Neural cell (in vitro differentiated cells): ENCODE data around the gene UGT1A8. TPM values are rescaled to one million over a fixed set of nuclear protein-coding genes. Genes with fewer than 3 reads are reported as not detected.

ENCODE experiments used
- H2AFZ ChIP-seq: fragments of 200-600, 300-800 bp; sonication (generic), shearing (Covaris generic); 2 replicates; pipeline ENCODE4 v1.6.0; 2014; ENCODE audit warnings: low read depth, mild to moderate bottlenecking, antibody characterized with exemption, low read length, moderate library complexity
- H3F3A ChIP-seq: fragments of 200-600 bp; shearing (Covaris generic); 2 replicates; pipeline ENCODE4 v1.6.1; 2016; ENCODE audit warnings: mild to moderate bottlenecking, moderate library complexity, mixed read lengths, antibody characterized with exemption, low read length; ENCODE audit not compliant: insufficient read depth, poor library complexity, severe bottlenecking
- H3K27ac ChIP-seq: fragments of 200-600, 300-800 bp; sonication (generic), shearing (Covaris generic); 2 replicates; pipeline ENCODE4 v1.5.1; 2014; ENCODE audit warnings: mild to moderate bottlenecking, low read length, moderate library complexity
- H3K27me3 ChIP-seq: fragments of 300-800, 200-600 bp; sonication (generic), shearing (Covaris generic); 2 replicates; pipeline ENCODE4 v1.6.0; 2014; ENCODE audit warnings: mild to moderate bottlenecking, low read depth, low read length, moderate library complexity; ENCODE audit not compliant: insufficient read depth
- H3K36me3 ChIP-seq: fragments of 300-800, 200-600 bp; sonication (generic), shearing (Covaris generic); 2 replicates; pipeline ENCODE4 v1.5.1; 2014; ENCODE audit warnings: mild to moderate bottlenecking, antibody characterized with exemption, low read length, moderate library complexity; ENCODE audit not compliant: insufficient read depth
- H3K4me2 ChIP-seq: fragments of 300-800, 200-600 bp; sonication (generic), shearing (Covaris generic); 2 replicates; pipeline ENCODE4 v1.6.0; 2014; ENCODE audit warnings: mild to moderate bottlenecking, low read length
- H3K4me3 ChIP-seq: fragments of 300-800, 200-600 bp; sonication (generic), shearing (Covaris generic); 2 replicates; pipeline ENCODE4 v1.5.1; 2014; ENCODE audit warnings: mild to moderate bottlenecking, low read length, moderate library complexity
- H3K79me2 ChIP-seq: fragments of 200-600 bp; shearing (Covaris generic); replicated peaks from 2 replicates; pipeline ENCODE4 v1.6.0; 2014; ENCODE audit warnings: mild to moderate bottlenecking, low read length, moderate library complexity; ENCODE audit not compliant: insufficient read depth
- H3K9ac ChIP-seq: fragments of 300-800, 200-600 bp; sonication (generic), shearing (Covaris generic); 2 replicates; pipeline ENCODE4 v1.6.1; 2016; ENCODE audit warnings: mild to moderate bottlenecking, low read length, mixed read lengths
- H3K9me2 ChIP-seq: fragments of 200-600 bp; shearing (Covaris generic); 2 replicates; pipeline ENCODE4 v1.6.1; 2016; ENCODE audit warnings: mild to moderate bottlenecking, low read length, mixed read lengths; ENCODE audit not compliant: insufficient read depth
- H3K9me3 ChIP-seq: fragments of 200-600, 300-800 bp; sonication (generic), shearing (Covaris generic); 2 replicates; pipeline ENCODE4 v1.6.1; 2016; ENCODE audit warnings: mild to moderate bottlenecking, mixed run types, low read length, moderate library complexity, mixed read lengths
- H4K20me1 ChIP-seq: fragments of 200-600 bp; shearing (Covaris generic); 2 replicates; pipeline ENCODE4 v1.6.1; 2016; ENCODE audit warnings: mild to moderate bottlenecking, mixed run types; ENCODE audit not compliant: insufficient read depth
- EP300 ChIP-seq: fragments of 450-650 bp; conservative IDR thresholded peaks from 2 replicates; pipeline ENCODE4 v1.6.1; 2014; ENCODE audit warnings: antibody characterized with exemption, mild to moderate bottlenecking, moderate library complexity; ENCODE audit not compliant: poor library complexity, severe bottlenecking
- EZH2 ChIP-seq: fragments of 200-600, 300-800 bp; shearing (Covaris generic), sonication (generic); IDR thresholded peaks from 2 replicates; pipeline ENCODE4 v1.6.1; 2014; ENCODE audit warnings: antibody characterized with exemption, low read length, borderline replicate concordance, mild to moderate bottlenecking; ENCODE audit not compliant: insufficient read depth, poor library complexity, severe bottlenecking
- MXI1 ChIP-seq: fragments of 450-650 bp; conservative IDR thresholded peaks from 2 replicates; pipeline ENCODE4 v1.6.1; 2014; ENCODE audit warnings: antibody characterized with exemption, mild to moderate bottlenecking; ENCODE audit not compliant: poor library complexity, severe bottlenecking
- POLR2AphosphoS5 ChIP-seq: IDR thresholded peaks from 2 replicates; pipeline ENCODE4 v1.6.1; 2012
- RAD21 ChIP-seq: fragments of 450-650 bp; conservative IDR thresholded peaks from 2 replicates; pipeline ENCODE4 v1.6.1; 2014; ENCODE audit warnings: antibody characterized with exemption, mild to moderate bottlenecking, moderate library complexity
- SMC3 ChIP-seq: fragments of 450-650 bp; conservative IDR thresholded peaks from 2 replicates; pipeline ENCODE4 v1.6.1; 2014; ENCODE audit warnings: antibody characterized with exemption, mild to moderate bottlenecking, moderate library complexity; ENCODE audit not compliant: poor library complexity
- TAF1 ChIP-seq: IDR thresholded peaks from 2 replicates; pipeline ENCODE4 v1.6.1; 2012; ENCODE audit warnings: low read depth
- polyA plus RNA-seq: library from polyadenylated mRNA; depleted of rRNA; stranded (reverse); fragments of >200 nt; gene quantifications from 2 replicates; pipeline ENCODE4 v1.2.3, GENCODE V29; 2014
- TF ChIP-seq, protein P1 (sequence below): fragments of 450-650 bp; IDR thresholded peaks from 2 replicates; pipeline ENCODE4 v1.5.1; 2014; ENCODE audit warnings: antibody characterized with exemption, mild to moderate bottlenecking, moderate library complexity; ENCODE audit not compliant: poor library complexity, severe bottlenecking
- TF ChIP-seq, protein P2 (sequence below): IDR thresholded peaks from 2 replicates; pipeline ENCODE4 v1.6.1; 2012; ENCODE audit warnings: borderline replicate concordance

The UGT1A8 gene
- polyA plus RNA-seq, 1 donor from 2014 or later: not detected

DNA sequence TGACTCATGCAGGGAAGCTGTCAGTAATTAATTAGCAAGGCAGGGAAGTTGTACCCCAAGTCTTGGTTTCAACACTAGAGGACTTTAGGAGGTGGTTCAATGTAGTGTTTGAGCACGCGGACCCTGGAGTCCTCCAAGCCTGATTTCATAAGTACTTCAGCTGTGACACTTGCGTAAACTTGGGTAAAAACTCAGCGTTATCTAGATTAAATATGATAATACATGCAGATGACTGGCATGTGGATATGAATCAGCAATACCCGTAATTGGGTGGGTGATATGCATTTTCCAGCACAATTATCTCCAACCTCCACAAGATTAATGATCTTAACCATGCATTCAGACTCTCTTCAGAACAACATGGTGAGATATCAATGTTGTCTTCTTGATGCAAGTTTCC lies 69.5 kb downstream of the UGT1A8 start:
- Histone ChIP-seq H3K79me2 (no peaks in the 10 kb centered on the region), H3K9ac (no peak overlapping the region), H3K9me2 (no peaks in the 10 kb centered on the region), H3K27ac (no peak overlapping the region), H3F3A (no peaks in the 10 kb centered on the region), H3K4me3 (no peak overlapping the region), H2AFZ (no peak overlapping the region), H3K4me2 (no peak overlapping the region), H3K36me3 (no peaks in the 10 kb centered on the region), H4K20me1 (no peaks in the 10 kb centered on the region), H3K27me3 (no peaks in the 10 kb centered on the region), H3K9me3 (no peaks in the 10 kb centered on the region)
- TF ChIP-seq EP300: no peak

DNA sequence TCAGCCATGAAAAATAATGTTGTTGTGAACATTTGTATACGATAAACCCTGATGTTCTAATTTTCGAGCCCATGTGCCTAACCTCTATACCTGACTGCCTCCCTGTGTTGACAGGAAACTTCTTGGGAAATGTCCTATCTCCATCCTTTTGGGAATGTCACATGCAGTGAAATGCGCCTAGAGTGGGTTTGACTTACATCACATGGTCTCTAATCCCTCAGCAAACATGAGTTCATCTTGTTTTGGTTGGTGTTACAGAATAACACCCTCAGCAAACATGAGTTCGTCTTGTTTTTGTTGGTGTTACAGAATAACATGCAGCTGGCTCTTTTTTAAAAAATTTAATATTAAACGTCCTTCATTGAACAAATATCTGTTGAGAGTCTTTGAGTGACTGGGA lies 70.9 kb downstream of the UGT1A8 start:
- Histone ChIP-seq H3K36me3 (no peaks in the 10 kb centered on the region), H2AFZ (no peak overlapping the region)

DNA sequence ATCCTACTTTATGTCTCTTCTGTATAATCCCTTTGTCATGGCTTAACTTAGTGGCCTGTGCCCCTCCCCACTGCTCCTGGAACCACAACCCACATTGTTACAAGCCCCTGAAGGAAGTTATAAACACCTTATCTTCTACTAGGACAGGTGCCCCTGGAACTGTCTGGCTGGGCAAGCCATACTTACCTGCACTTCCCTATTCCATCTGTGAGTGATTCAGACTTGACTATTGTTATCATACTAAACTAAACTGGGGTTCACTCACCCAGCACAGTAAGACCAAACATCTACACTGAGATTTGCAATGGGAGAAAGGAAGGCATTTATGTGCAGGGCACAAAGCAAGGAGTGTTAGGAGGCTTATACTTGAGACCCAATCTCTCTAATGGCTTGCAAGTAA lies 71.6 kb downstream of the UGT1A8 start:
- Histone ChIP-seq H3K79me2 (no peaks in the 10 kb centered on the region), H3K27ac (no peak overlapping the region), H3K9me2 (no peaks in the 10 kb centered on the region), H3F3A (no peaks in the 10 kb centered on the region), H3K9ac (no peak overlapping the region), H3K36me3 (no peaks in the 10 kb centered on the region), H4K20me1 (no peaks in the 10 kb centered on the region), H3K4me2 (no peak overlapping the region), H3K4me3 (no peak overlapping the region), H2AFZ (no peak overlapping the region), H3K27me3 (no peaks in the 10 kb centered on the region), H3K9me3 (no peaks in the 10 kb centered on the region)
- TF ChIP-seq, protein P1, sequence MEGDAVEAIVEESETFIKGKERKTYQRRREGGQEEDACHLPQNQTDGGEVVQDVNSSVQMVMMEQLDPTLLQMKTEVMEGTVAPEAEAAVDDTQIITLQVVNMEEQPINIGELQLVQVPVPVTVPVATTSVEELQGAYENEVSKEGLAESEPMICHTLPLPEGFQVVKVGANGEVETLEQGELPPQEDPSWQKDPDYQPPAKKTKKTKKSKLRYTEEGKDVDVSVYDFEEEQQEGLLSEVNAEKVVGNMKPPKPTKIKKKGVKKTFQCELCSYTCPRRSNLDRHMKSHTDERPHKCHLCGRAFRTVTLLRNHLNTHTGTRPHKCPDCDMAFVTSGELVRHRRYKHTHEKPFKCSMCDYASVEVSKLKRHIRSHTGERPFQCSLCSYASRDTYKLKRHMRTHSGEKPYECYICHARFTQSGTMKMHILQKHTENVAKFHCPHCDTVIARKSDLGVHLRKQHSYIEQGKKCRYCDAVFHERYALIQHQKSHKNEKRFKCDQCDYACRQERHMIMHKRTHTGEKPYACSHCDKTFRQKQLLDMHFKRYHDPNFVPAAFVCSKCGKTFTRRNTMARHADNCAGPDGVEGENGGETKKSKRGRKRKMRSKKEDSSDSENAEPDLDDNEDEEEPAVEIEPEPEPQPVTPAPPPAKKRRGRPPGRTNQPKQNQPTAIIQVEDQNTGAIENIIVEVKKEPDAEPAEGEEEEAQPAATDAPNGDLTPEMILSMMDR: no peak
- TF ChIP-seq EZH2: no peak
- no peak for TF ChIP-seq MXI1
- TF ChIP-seq TAF1: no peak
- TF ChIP-seq, protein P2, sequence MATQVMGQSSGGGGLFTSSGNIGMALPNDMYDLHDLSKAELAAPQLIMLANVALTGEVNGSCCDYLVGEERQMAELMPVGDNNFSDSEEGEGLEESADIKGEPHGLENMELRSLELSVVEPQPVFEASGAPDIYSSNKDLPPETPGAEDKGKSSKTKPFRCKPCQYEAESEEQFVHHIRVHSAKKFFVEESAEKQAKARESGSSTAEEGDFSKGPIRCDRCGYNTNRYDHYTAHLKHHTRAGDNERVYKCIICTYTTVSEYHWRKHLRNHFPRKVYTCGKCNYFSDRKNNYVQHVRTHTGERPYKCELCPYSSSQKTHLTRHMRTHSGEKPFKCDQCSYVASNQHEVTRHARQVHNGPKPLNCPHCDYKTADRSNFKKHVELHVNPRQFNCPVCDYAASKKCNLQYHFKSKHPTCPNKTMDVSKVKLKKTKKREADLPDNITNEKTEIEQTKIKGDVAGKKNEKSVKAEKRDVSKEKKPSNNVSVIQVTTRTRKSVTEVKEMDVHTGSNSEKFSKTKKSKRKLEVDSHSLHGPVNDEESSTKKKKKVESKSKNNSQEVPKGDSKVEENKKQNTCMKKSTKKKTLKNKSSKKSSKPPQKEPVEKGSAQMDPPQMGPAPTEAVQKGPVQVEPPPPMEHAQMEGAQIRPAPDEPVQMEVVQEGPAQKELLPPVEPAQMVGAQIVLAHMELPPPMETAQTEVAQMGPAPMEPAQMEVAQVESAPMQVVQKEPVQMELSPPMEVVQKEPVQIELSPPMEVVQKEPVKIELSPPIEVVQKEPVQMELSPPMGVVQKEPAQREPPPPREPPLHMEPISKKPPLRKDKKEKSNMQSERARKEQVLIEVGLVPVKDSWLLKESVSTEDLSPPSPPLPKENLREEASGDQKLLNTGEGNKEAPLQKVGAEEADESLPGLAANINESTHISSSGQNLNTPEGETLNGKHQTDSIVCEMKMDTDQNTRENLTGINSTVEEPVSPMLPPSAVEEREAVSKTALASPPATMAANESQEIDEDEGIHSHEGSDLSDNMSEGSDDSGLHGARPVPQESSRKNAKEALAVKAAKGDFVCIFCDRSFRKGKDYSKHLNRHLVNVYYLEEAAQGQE: no peak
- TF ChIP-seq RAD21: no peak
- no peak for TF ChIP-seq POLR2AphosphoS5
- no peak for TF ChIP-seq EP300
- no peak for TF ChIP-seq SMC3

More for the DNA sequence above, 70.9 kb downstream of the UGT1A8 start:
- no peak overlapping the region for H3K4me3 ChIP-seq
- H3K9me3 ChIP-seq: no peaks in the 10 kb centered on the region
- TF ChIP-seq, protein P2: no peak
- H3K79me2 ChIP-seq: no peaks in the 10 kb centered on the region
- H3K27ac ChIP-seq: no peak overlapping the region
- no peak overlapping the region for H3K9ac ChIP-seq
- no peaks in the 10 kb centered on the region for H4K20me1 ChIP-seq
- H3K27me3 ChIP-seq: no peaks in the 10 kb centered on the region
- H3K9me2 ChIP-seq: no peaks in the 10 kb centered on the region
- H3F3A ChIP-seq: no peaks in the 10 kb centered on the region
- no peak overlapping the region for H3K4me2 ChIP-seq
